Measurements from ENCODE around the gene UBE3B.
"Not testable (repeated sequence)": the region's sequence is repeated elsewhere in the genome, so short reads cannot be mapped to it uniquely, and the experiment has no call there.

The UBE3B gene

DNA sequence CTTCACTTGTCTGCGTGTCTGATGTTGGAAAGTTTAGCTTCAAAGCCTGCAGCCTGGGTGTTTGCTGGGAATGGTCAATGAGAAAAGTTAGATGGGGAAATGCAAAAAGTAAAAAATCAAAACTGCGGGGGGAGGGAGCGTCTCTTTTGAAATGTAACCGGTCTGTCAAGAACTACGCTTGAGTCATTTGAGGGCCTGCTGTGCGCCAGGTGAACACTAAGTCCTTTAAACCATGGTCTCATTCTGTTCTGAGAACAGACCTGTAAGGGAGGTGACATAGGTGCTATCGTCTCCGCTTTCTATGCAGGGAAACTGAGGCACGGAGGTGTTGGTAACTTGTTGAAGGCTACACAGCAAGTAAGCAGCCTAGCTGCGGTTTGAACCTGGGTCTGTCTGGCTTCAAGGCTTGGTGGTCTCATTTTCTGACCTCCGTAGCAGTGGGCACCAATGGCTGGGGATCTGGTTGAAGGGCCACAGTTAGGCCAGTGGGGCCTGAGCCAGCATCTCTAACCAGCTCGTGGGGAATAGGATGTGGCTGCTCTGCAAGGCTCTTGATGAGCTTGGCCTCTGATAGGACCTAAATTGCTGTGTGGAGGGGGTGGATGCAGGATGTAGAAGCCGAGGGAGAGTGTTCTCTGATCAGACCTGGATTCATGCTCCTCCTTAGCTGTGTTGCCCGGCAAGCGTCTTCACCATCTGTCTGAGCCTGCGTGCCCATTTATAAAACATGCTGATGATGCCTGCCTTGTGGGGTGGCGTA, 41.8 kb upstream of the UBE3B start:
- TF ChIP-seq ZNF565 (CRISPR knock-in tag; conservative IDR thresholded peaks at IDR 0.05; ENCODE audit: low read depth) = no peak
- ATAC-seq = no peak

DNA sequence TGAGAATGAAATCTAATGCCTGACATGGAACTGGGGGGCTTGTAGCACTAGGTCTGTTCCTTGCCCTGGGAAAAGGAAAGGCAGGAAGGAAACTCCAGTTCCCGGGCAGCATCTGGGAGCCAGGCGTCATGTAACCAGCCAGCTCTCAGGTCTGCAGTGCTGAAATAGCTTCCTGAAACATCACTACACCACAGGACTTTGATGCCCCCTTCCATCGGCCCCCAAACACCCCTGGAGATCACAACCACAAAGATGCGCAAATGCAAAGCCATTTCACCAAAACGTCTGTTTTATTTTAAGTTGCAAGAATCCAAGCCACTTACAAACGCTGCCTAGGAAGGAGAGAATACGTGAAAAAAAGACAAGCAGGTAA, 41.3 kb upstream of the UBE3B start:
- no peak for ATAC-seq
- no peak for TF ChIP-seq ESRRG (CRISPR knock-in tag; IDR thresholded peaks at IDR 0.05)
- TF ChIP-seq ZFP3 (CRISPR knock-in tag; IDR thresholded peaks at IDR 0.05) = no peak
- no peak for TF ChIP-seq TCF4 (CRISPR knock-in tag; IDR thresholded peaks at IDR 0.05; ENCODE audit: borderline replicate concordance)
- TF ChIP-seq, protein P1, sequence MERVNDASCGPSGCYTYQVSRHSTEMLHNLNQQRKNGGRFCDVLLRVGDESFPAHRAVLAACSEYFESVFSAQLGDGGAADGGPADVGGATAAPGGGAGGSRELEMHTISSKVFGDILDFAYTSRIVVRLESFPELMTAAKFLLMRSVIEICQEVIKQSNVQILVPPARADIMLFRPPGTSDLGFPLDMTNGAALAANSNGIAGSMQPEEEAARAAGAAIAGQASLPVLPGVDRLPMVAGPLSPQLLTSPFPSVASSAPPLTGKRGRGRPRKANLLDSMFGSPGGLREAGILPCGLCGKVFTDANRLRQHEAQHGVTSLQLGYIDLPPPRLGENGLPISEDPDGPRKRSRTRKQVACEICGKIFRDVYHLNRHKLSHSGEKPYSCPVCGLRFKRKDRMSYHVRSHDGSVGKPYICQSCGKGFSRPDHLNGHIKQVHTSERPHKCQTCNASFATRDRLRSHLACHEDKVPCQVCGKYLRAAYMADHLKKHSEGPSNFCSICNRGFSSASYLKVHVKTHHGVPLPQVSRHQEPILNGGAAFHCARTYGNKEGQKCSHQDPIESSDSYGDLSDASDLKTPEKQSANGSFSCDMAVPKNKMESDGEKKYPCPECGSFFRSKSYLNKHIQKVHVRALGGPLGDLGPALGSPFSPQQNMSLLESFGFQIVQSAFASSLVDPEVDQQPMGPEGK (CRISPR knock-in tag; IDR thresholded peaks at IDR 0.05; ENCODE audit: borderline replicate concordance) = no peak
- TF ChIP-seq POU6F1 (CRISPR knock-in tag; IDR thresholded peaks at IDR 0.05; ENCODE audit: borderline replicate concordance, low read depth) = no peak
- no peak for TF ChIP-seq GLIS3 (CRISPR knock-in tag; IDR thresholded peaks at IDR 0.05)
- no peak for TF ChIP-seq ZNF70 (CRISPR knock-in tag; IDR thresholded peaks at IDR 0.05)
- no peak for TF ChIP-seq ISL1 (CRISPR knock-in tag; IDR thresholded peaks at IDR 0.05)
- no peak for TF ChIP-seq RARB (CRISPR knock-in tag; IDR thresholded peaks at IDR 0.05)
- no peak for TF ChIP-seq OSR1 (CRISPR knock-in tag; IDR thresholded peaks at IDR 0.05)
- TF ChIP-seq TOX (CRISPR knock-in tag; IDR thresholded peaks at IDR 0.05; ENCODE audit: borderline replicate concordance) = no peak
- no peak for TF ChIP-seq CREB5 (CRISPR knock-in tag; IDR thresholded peaks at IDR 0.05; ENCODE audit: low read depth)
- no peak for TF ChIP-seq ZNF8 (CRISPR knock-in tag; IDR thresholded peaks at IDR 0.05)

- no peak for ATAC-seq
- TF ChIP-seq CREB5 (CRISPR knock-in tag; IDR thresholded peaks at IDR 0.05; ENCODE audit: low read depth) = no peak
- no peak for TF ChIP-seq PPARA (CRISPR knock-in tag; IDR thresholded peaks at IDR 0.05; ENCODE audit: borderline replicate concordance)
- TF ChIP-seq OSR1 (CRISPR knock-in tag; IDR thresholded peaks at IDR 0.05) = no peak
- TF ChIP-seq SNAI2 (CRISPR knock-in tag; IDR thresholded peaks at IDR 0.05) = no peak
- TF ChIP-seq, protein P1 (CRISPR knock-in tag; IDR thresholded peaks at IDR 0.05; ENCODE audit: borderline replicate concordance) = no peak
- no peak for TF ChIP-seq CSDC2 (CRISPR knock-in tag; IDR thresholded peaks at IDR 0.05)
- TF ChIP-seq RARB (CRISPR knock-in tag; IDR thresholded peaks at IDR 0.05) = no peak
Measured at GRCh38 chr12:109439181-109439580, 38.3 kb upstream of the UBE3B start.

- ATAC-seq = not testable (repeated sequence)
Measured at GRCh38 chr12:109439951-109440350, 37.5 kb upstream of the UBE3B start.

- ATAC-seq = no peak
- TF ChIP-seq ZC3H10 (CRISPR knock-in tag; IDR thresholded peaks at IDR 0.05) (no peak), ZFP30 (CRISPR knock-in tag; IDR thresholded peaks at IDR 0.05) (no peak), POU6F1 (CRISPR knock-in tag; IDR thresholded peaks at IDR 0.05; ENCODE audit: borderline replicate concordance, low read depth) (no peak), OSR1 (CRISPR knock-in tag; IDR thresholded peaks at IDR 0.05) (no peak), CSDC2 (CRISPR knock-in tag; IDR thresholded peaks at IDR 0.05) (no peak), ESRRG (CRISPR knock-in tag; IDR thresholded peaks at IDR 0.05) (no peak), ARNTL (CRISPR knock-in tag; IDR thresholded peaks at IDR 0.05; ENCODE audit: borderline replicate concordance, low read depth) (no peak), RARB (CRISPR knock-in tag; IDR thresholded peaks at IDR 0.05) (no peak), ISL1 (CRISPR knock-in tag; IDR thresholded peaks at IDR 0.05) (no peak), ZNF565 (CRISPR knock-in tag; conservative IDR thresholded peaks at IDR 0.05; ENCODE audit: low read depth) (no peak), BACH2 (CRISPR knock-in tag; IDR thresholded peaks at IDR 0.05; ENCODE audit: borderline replicate concordance) (no peak), ZNF70 (CRISPR knock-in tag; IDR thresholded peaks at IDR 0.05) (no peak), CREB5 (CRISPR knock-in tag; IDR thresholded peaks at IDR 0.05; ENCODE audit: low read depth) (no peak)
Measured at GRCh38 chr12:109440851-109441490, 36.5 kb upstream of the UBE3B start.

Data from SK-N-SH treated with all-trans-retinoic acid at 6 μM for 48 hours (cell line).